Dendritic cell treated with granulocyte-macrophage colony-stimulating factor and Interleukin-4, amounts not matched to agents 40 ng/mL and 50 ng/mL, for 4 days (primary cell): ENCODE results near the gene ZNF584.

Source experiments
- H3K27ac Mint-ChIP-seq: one replicate; pipeline ENCODE4 v1.8.0; 2022; ENCODE audit warnings: mild to moderate bottlenecking, mixed read lengths
- H3K27me3 Mint-ChIP-seq: one replicate; pipeline ENCODE4 v1.8.0; 2022; ENCODE audit warnings: mild to moderate bottlenecking, mixed read lengths
- H3K36me3 Mint-ChIP-seq: one replicate; pipeline ENCODE4 v1.8.0; 2022; ENCODE audit warnings: low read depth, mixed read lengths
- H3K4me1 Mint-ChIP-seq: one replicate; pipeline ENCODE4 v1.8.0; 2022; ENCODE audit warnings: low read depth, mixed read lengths
- H3K4me3 Mint-ChIP-seq: one replicate; pipeline ENCODE4 v1.8.0; 2022; ENCODE audit warnings: mild to moderate bottlenecking, moderate library complexity, mixed read lengths
- H3K9me3 Mint-ChIP-seq: one replicate; pipeline ENCODE4 v1.8.0; 2022; ENCODE audit warnings: mixed read lengths
- intact Hi-C: fragments of 100-400 bp; cut with micrococcal nuclease; formaldehyde crosslinking; loops from one replicate; pipeline ENCODE4 v1.15.0; 2022

Gene ZNF584

GRCh38 chr19:58380037-58380661, 28.3 kb upstream of the ZNF584 start:
- peak overlapping the region; percentile 86 for H3K27ac Mint-ChIP-seq
- H3K9me3 Mint-ChIP-seq, result no peaks in the 10 kb centered on the region
- no peaks in the 10 kb centered on the region for H3K27me3 Mint-ChIP-seq
- peaks cover 16% of the 10 kb centered on the region for H3K36me3 Mint-ChIP-seq
- peaks cover 22% of the 10 kb centered on the region for H3K4me1 Mint-ChIP-seq
- intact Hi-C loops, result loop anchor here (2.0 kb wide), 3 partner anchors 17 to 197 kb away; partner anchors contain the start of genes ZNF132, ZNF274 and ZNF497
- H3K4me3 Mint-ChIP-seq, result peak overlapping the region; percentile 78

- Mint-ChIP-seq H3K27me3 (no peaks in the 10 kb centered on the region), H3K4me3 (peak within 1 kb of the TSS; percentile 78), H3K36me3 (peaks cover 16% of the 10 kb centered on the region), H3K4me1 (peaks cover 29% of the 10 kb centered on the region), H3K9me3 (no peaks in the 10 kb centered on the region), H3K27ac (peak within 1 kb of the TSS; percentile 86)
- intact Hi-C loops, result loop anchor here (1.0 to 2.0 kb wide), 5 partner anchors 18 to 198 kb away; partner anchors contain the start of genes ZNF132, ZNF274, ZNF497 and ZNF584
Observed at GRCh38 chr19:58380662-58381459, 27.6 kb upstream of the ZNF584 start, which contains the start of gene ZNF837. TSS of gene ZNF837 (minus strand) at chr19:58381030. CDS start at chr19:58369332, 11,698 bp downstream.

- peak overlapping the region; percentile 78 for H3K4me3 Mint-ChIP-seq
Observed at GRCh38 chr19:58381460-58382212, 26.8 kb upstream of the ZNF584 start.

GRCh38 chr19:58382997-58383603, 25.3 kb upstream of the ZNF584 start:
- Mint-ChIP-seq H3K27me3 (no peaks in the 10 kb centered on the region), H3K4me1 (peaks cover 40% of the 10 kb centered on the region), H3K36me3 (peaks cover 32% of the 10 kb centered on the region), H3K4me3 (no peak overlapping the region), H3K9me3 (no peaks in the 10 kb centered on the region), H3K27ac (no peak overlapping the region)
- intact Hi-C loops, result no loop called here

More at GRCh38 chr19:58381460-58382212, 26.8 kb upstream of the ZNF584 start:
- intact Hi-C loops, result loop anchor here (1.0 to 2.0 kb wide), 5 partner anchors 19 to 199 kb away; partner anchors contain the start of genes ZNF132, ZNF274, ZNF497 and ZNF584
- Mint-ChIP-seq H3K4me1 (peaks cover 35% of the 10 kb centered on the region), H3K36me3 (peaks cover 21% of the 10 kb centered on the region), H3K27ac (peak overlapping the region; percentile 86), H3K9me3 (no peaks in the 10 kb centered on the region), H3K27me3 (no peaks in the 10 kb centered on the region)

GRCh38 chr19:58385313-58385890, 23.0 kb upstream of the ZNF584 start:
- peaks cover 40% of the 10 kb centered on the region for H3K4me1 Mint-ChIP-seq
- H3K27ac Mint-ChIP-seq, result peak overlapping the region; percentile 96
- peak overlapping the region; percentile 96 for H3K4me3 Mint-ChIP-seq
- H3K27me3 Mint-ChIP-seq, result no peaks in the 10 kb centered on the region
- H3K9me3 Mint-ChIP-seq, result no peaks in the 10 kb centered on the region
- H3K36me3 Mint-ChIP-seq, result peaks cover 50% of the 10 kb centered on the region
- intact Hi-C loops, result no loop called here

- intact Hi-C loops, result no loop called here
- Mint-ChIP-seq H3K9me3 (no peaks in the 10 kb centered on the region), H3K27ac (peak overlapping the region; percentile 96), H3K4me3 (peak overlapping the region; percentile 96), H3K27me3 (no peaks in the 10 kb centered on the region), H3K36me3 (peaks cover 50% of the 10 kb centered on the region), H3K4me1 (peaks cover 43% of the 10 kb centered on the region)
Observed at GRCh38 chr19:58385891-58386575, 22.4 kb upstream of the ZNF584 start.

GRCh38 chr19:58386576-58387337, 21.7 kb upstream of the ZNF584 start, which contains the start of gene RPS5:
TSS of gene RPS5 (plus strand) at chr19:58387269. CDS start at chr19:58388138, 869 bp downstream.
- H3K4me1 Mint-ChIP-seq, result peaks cover 43% of the 10 kb centered on the region
- intact Hi-C loops, result loop anchor here (1.0 kb wide), 1 partner anchor 81 kb away; the partner anchor contains the start of gene ERVK3-1
- no peaks in the 10 kb centered on the region for H3K9me3 Mint-ChIP-seq
- H3K4me3 Mint-ChIP-seq, result peak within 1 kb of the TSS; percentile 96
- H3K27me3 Mint-ChIP-seq, result no peaks in the 10 kb centered on the region
- peak within 1 kb of the TSS; percentile 96 for H3K27ac Mint-ChIP-seq
- H3K36me3 Mint-ChIP-seq, result peaks cover 52% of the 10 kb centered on the region

- H3K4me3 Mint-ChIP-seq, result peak overlapping the region; percentile 96
- intact Hi-C loops, result loop anchor here (1.0 kb wide), 1 partner anchor 82 kb away; the partner anchor contains the start of gene ERVK3-1
- H3K9me3 Mint-ChIP-seq, result no peaks in the 10 kb centered on the region
- no peaks in the 10 kb centered on the region for H3K27me3 Mint-ChIP-seq
- peak overlapping the region; percentile 96 for H3K27ac Mint-ChIP-seq
- H3K36me3 Mint-ChIP-seq, result peaks cover 60% of the 10 kb centered on the region
- H3K4me1 Mint-ChIP-seq, result peaks cover 36% of the 10 kb centered on the region
Observed at GRCh38 chr19:58387338-58388174, 20.9 kb upstream of the ZNF584 start.

- intact Hi-C loops, result no loop called here
- H3K9me3 Mint-ChIP-seq, result no peaks in the 10 kb centered on the region
- peak overlapping the region; percentile 96 for H3K27ac Mint-ChIP-seq
- no peaks in the 10 kb centered on the region for H3K27me3 Mint-ChIP-seq
- H3K4me1 Mint-ChIP-seq, result peaks cover 36% of the 10 kb centered on the region
- peaks cover 66% of the 10 kb centered on the region for H3K36me3 Mint-ChIP-seq
- H3K4me3 Mint-ChIP-seq, result peak overlapping the region; percentile 96
Observed at GRCh38 chr19:58388175-58388526, 20.3 kb upstream of the ZNF584 start.

- H3K9me3 Mint-ChIP-seq, result no peaks in the 10 kb centered on the region
- peaks cover 42% of the 10 kb centered on the region for H3K4me1 Mint-ChIP-seq
- H3K4me3 Mint-ChIP-seq, result no peak overlapping the region
- intact Hi-C loops, result no loop called here
- H3K27ac Mint-ChIP-seq, result no peak overlapping the region
- peaks cover 78% of the 10 kb centered on the region for H3K36me3 Mint-ChIP-seq
- peaks cover 42% of the 10 kb centered on the region for H3K27me3 Mint-ChIP-seq
Observed at GRCh38 chr19:58392945-58393724, 15.3 kb upstream of the ZNF584 start.

GRCh38 chr19:58393725-58394033, 14.8 kb upstream of the ZNF584 start:
- H3K27ac Mint-ChIP-seq, result no peak overlapping the region
- H3K36me3 Mint-ChIP-seq, result peaks cover 72% of the 10 kb centered on the region
- intact Hi-C loops, result no loop called here
- peaks cover 38% of the 10 kb centered on the region for H3K4me1 Mint-ChIP-seq
- no peak overlapping the region for H3K4me3 Mint-ChIP-seq
- peaks cover 45% of the 10 kb centered on the region for H3K27me3 Mint-ChIP-seq
- no peaks in the 10 kb centered on the region for H3K9me3 Mint-ChIP-seq
